Mesenchymal stem cell (in vitro differentiated cells and primary cell): ENCODE measurements around the gene GTF3C2.

Experiments used
- DNase-seq: peaks from one replicate; pipeline ENCODE4 v3.0.0-alpha.2; 2013
- H2AFZ ChIP-seq: one replicate; pipeline ENCODE4 v1.6.1; 2013; ENCODE audit warnings: low read depth, mild to moderate bottlenecking, control low read depth, inconsistent platforms, low read length, moderate library complexity
- H2AK5ac ChIP-seq: 2 replicates; pipeline ENCODE4 v1.6.1; 2013; ENCODE audit warnings: low read length, moderate library complexity, mild to moderate bottlenecking, inconsistent platforms; ENCODE audit not compliant: severe bottlenecking
- H2BK120ac ChIP-seq: one replicate; pipeline ENCODE4 v1.6.1; 2013; ENCODE audit warnings: low read depth, mild to moderate bottlenecking, inconsistent platforms, low read length, moderate library complexity
- H2BK12ac ChIP-seq, 2 experiments: one replicate each; pipeline ENCODE4 v1.6.1; 2013; ENCODE audit warnings: inconsistent platforms in 2 of 2, low read length in 2 of 2, mild to moderate bottlenecking in 2 of 2, moderate library complexity in 2 of 2, control low read depth in 1 of 2
- H2BK15ac ChIP-seq: one replicate; pipeline ENCODE4 v1.6.1; 2013; ENCODE audit warnings: mild to moderate bottlenecking, low read depth, inconsistent platforms; ENCODE audit not compliant: poor library complexity, severe bottlenecking
- H2BK5ac ChIP-seq: 2 replicates; pipeline ENCODE4 v1.6.1; 2013; ENCODE audit warnings: low read depth, mild to moderate bottlenecking, low read length, control low read depth, inconsistent platforms; ENCODE audit not compliant: poor library complexity, severe bottlenecking
- H3K14ac ChIP-seq, 2 experiments: one replicate each; pipeline ENCODE4 v1.6.1; 2013; ENCODE audit warnings: inconsistent platforms in 2 of 2, low read length in 2 of 2, control low read depth in 1 of 2, mild to moderate bottlenecking in 1 of 2, moderate library complexity in 1 of 2
- H3K18ac ChIP-seq, 2 experiments: one replicate each; pipeline ENCODE4 v1.6.1; 2013; ENCODE audit warnings: inconsistent platforms in 2 of 2, low read length in 2 of 2, control low read depth in 1 of 2, low read depth in 1 of 2, mild to moderate bottlenecking in 1 of 2
- H3K23ac ChIP-seq, 2 experiments: one replicate each; pipeline ENCODE4 v1.6.1; 2013; ENCODE audit warnings: inconsistent platforms in 2 of 2, low read length in 2 of 2, mild to moderate bottlenecking in 2 of 2, moderate library complexity in 2 of 2, control low read depth in 1 of 2
- H3K27ac ChIP-seq: 2 replicates; pipeline ENCODE4 v1.5.1; 2013; ENCODE audit warnings: mild to moderate bottlenecking, moderate library complexity, low read length, control low read depth, inconsistent platforms; ENCODE audit not compliant: poor library complexity, severe bottlenecking
- H3K27me3 ChIP-seq, 2 experiments: 2 replicates each; pipeline versions ENCODE4 v1.6.1 to v1.7.0; 2013; ENCODE audit warnings: low read length in 2 of 2, mild to moderate bottlenecking in 2 of 2, moderate library complexity in 2 of 2, control low read depth in 1 of 2, inconsistent platforms in 1 of 2; ENCODE audit not compliant: control insufficient read depth in 1 of 2, insufficient read depth in 1 of 2
- H3K36me3 ChIP-seq, 2 experiments: 2 replicates each; pipeline versions ENCODE4 v1.6.1 to v1.7.0; 2013; ENCODE audit warnings: low read length in 2 of 2, control low read depth in 1 of 2, inconsistent platforms in 1 of 2, low read depth in 1 of 2, mild to moderate bottlenecking in 1 of 2; ENCODE audit not compliant: insufficient read depth in 2 of 2, control insufficient read depth in 1 of 2
- H3K4ac ChIP-seq, 2 experiments: one replicate each; pipeline ENCODE4 v1.6.1; 2013; ENCODE audit warnings: inconsistent platforms in 2 of 2, low read length in 2 of 2, mild to moderate bottlenecking in 2 of 2, moderate library complexity in 2 of 2, control low read depth in 1 of 2, low read depth in 1 of 2
- H3K4me1 ChIP-seq: 2 replicates; pipeline ENCODE4 v1.6.1; 2013; ENCODE audit warnings: low read depth, low read length, control low read depth; ENCODE audit not compliant: control insufficient read depth, insufficient read depth
- H3K4me2 ChIP-seq: 2 replicates; pipeline ENCODE4 v1.6.1; 2013; ENCODE audit warnings: low read length, mild to moderate bottlenecking, inconsistent platforms; ENCODE audit not compliant: poor library complexity, severe bottlenecking
- H3K4me3 ChIP-seq, 2 experiments: 2 replicates each; pipeline versions ENCODE4 v1.5.1 to v1.7.0; 2013; ENCODE audit warnings: low read length in 2 of 2, mild to moderate bottlenecking in 2 of 2, control low read depth in 1 of 2, low read depth in 1 of 2; ENCODE audit not compliant: insufficient read depth in 1 of 2
- H3K79me1 ChIP-seq: replicated peaks from 2 replicates; pipeline ENCODE4 v1.6.1; 2013; ENCODE audit warnings: mild to moderate bottlenecking, control low read depth, low read length, inconsistent platforms; ENCODE audit not compliant: poor library complexity, severe bottlenecking
- H3K9ac ChIP-seq: 2 replicates; pipeline ENCODE4 v1.7.0; 2013; ENCODE audit warnings: mild to moderate bottlenecking, low read length, moderate library complexity
- H3K9me3 ChIP-seq: 2 replicates; pipeline ENCODE4 v1.7.0; 2013; ENCODE audit warnings: mild to moderate bottlenecking, low read length; ENCODE audit not compliant: control insufficient read depth
- H4K8ac ChIP-seq: one replicate; pipeline ENCODE4 v1.6.1; 2013; ENCODE audit warnings: inconsistent platforms, mild to moderate bottlenecking, low read length, moderate library complexity
- H4K91ac ChIP-seq: one replicate; pipeline ENCODE4 v1.6.1; 2013; ENCODE audit warnings: mild to moderate bottlenecking, low read length, inconsistent platforms
- WGBS: methylation state at CpG from one replicate; pipeline ENCODE4 v1.1.7; 2013; ENCODE audit warnings: mixed read lengths; 5-methylcytosine and 5-hydroxymethylcytosine counted together

GTF3C2 gene

GRCh38 chr2:27363933-27364332 lies 7.4 kb upstream of the GTF3C2 start:
- H3K9ac ChIP-seq = no peak overlapping the region
- no peak for DNase-seq
- H3K9me3 ChIP-seq = no peaks in the 10 kb centered on the region
- no peak overlapping the region for H3K18ac ChIP-seq
- peaks cover 26% of the 10 kb centered on the region for H3K79me1 ChIP-seq
- no peak overlapping the region for H2AFZ ChIP-seq
- no peak overlapping the region for H3K4me2 ChIP-seq
- H3K4me3 ChIP-seq = no peak overlapping the region
- H2BK5ac ChIP-seq = no peak overlapping the region
- no peak overlapping the region for H2AK5ac ChIP-seq
- peaks cover 35 to 60% of the 10 kb centered on the region in 2 experiments for H3K36me3 ChIP-seq
- no peaks in the 10 kb centered on the region for H3K27me3 ChIP-seq
- no peak overlapping the region for H3K27ac ChIP-seq
- H4K8ac ChIP-seq = no peak overlapping the region
- peaks cover 2% of the 10 kb centered on the region for H3K4me1 ChIP-seq
- H2BK12ac ChIP-seq = no peak overlapping the region
- H3K23ac ChIP-seq = no peak overlapping the region
- no peak overlapping the region for H3K4ac ChIP-seq
- H2BK120ac ChIP-seq = no peak overlapping the region
- H2BK15ac ChIP-seq = no peak overlapping the region
- WGBS = 92% methylated on average over 2 of the region's 2 CpGs
- H3K14ac ChIP-seq = no peak overlapping the region
- H4K91ac ChIP-seq = no peak overlapping the region

- Histone ChIP-seq H4K91ac (no peak overlapping the region), H3K4ac (no peak overlapping the region), H3K9ac (no peak overlapping the region), H4K8ac (no peak overlapping the region), H2BK15ac (no peak overlapping the region), H3K27ac (no peak overlapping the region), H3K79me1 (peaks cover 22% of the 10 kb centered on the region), H3K9me3 (no peaks in the 10 kb centered on the region), H3K4me2 (no peak overlapping the region), H3K36me3 (peaks cover 33 to 50% of the 10 kb centered on the region in 2 experiments), H3K27me3 (no peaks in the 10 kb centered on the region), H2AK5ac (no peak overlapping the region), H3K4me1 (peaks cover 3% of the 10 kb centered on the region), H2AFZ (no peak overlapping the region), H3K4me3 (no peak overlapping the region), H3K23ac (no peak overlapping the region), H2BK120ac (no peak overlapping the region), H3K18ac (no peak overlapping the region), H3K14ac (no peak overlapping the region), H2BK12ac (no peak overlapping the region), H2BK5ac (no peak overlapping the region)
- no peak for DNase-seq
- 99% methylated on average over 3 of the region's 4 CpGs for WGBS
Measured at GRCh38 chr2:27362678-27363420, 6.3 kb upstream of the GTF3C2 start.

- no peak overlapping the region for H2BK15ac ChIP-seq
- no peak overlapping the region for H3K14ac ChIP-seq
- no peak overlapping the region for H2BK120ac ChIP-seq
- peak overlapping the region; percentile 8 for H2AFZ ChIP-seq
- peak overlapping the region; percentile 27 to 69 for H3K4ac ChIP-seq
- H3K4me3 ChIP-seq = peak overlapping the region; percentile 69 to 99
- H3K27me3 ChIP-seq = no peaks in the 10 kb centered on the region
- WGBS = 0% methylated on average over 12 of the region's 12 CpGs
- no peaks in the 10 kb centered on the region for H3K9me3 ChIP-seq
- H3K27ac ChIP-seq = peak overlapping the region; percentile 98
- peaks cover 5% of the 10 kb centered on the region for H3K79me1 ChIP-seq
- DNase-seq = peak; percentile 83
- H3K9ac ChIP-seq = peak overlapping the region; percentile 98
- H3K36me3 ChIP-seq = no peaks in the 10 kb centered on the region
- H3K4me1 ChIP-seq = peaks cover 10% of the 10 kb centered on the region
- no peak overlapping the region for H3K23ac ChIP-seq
- H2BK5ac ChIP-seq = no peak overlapping the region
- H4K8ac ChIP-seq = peak overlapping the region; percentile 33
- no peak overlapping the region for H2AK5ac ChIP-seq
- peak overlapping the region; percentile 2 for H4K91ac ChIP-seq
- H3K18ac ChIP-seq = peak overlapping the region in 1 of 2 experiments; percentile 92
- no peak overlapping the region for H2BK12ac ChIP-seq
- peak overlapping the region; percentile 60 for H3K4me2 ChIP-seq
Measured at GRCh38 chr2:27356056-27356381, 545 bp downstream of the GTF3C2 start.

DNA sequence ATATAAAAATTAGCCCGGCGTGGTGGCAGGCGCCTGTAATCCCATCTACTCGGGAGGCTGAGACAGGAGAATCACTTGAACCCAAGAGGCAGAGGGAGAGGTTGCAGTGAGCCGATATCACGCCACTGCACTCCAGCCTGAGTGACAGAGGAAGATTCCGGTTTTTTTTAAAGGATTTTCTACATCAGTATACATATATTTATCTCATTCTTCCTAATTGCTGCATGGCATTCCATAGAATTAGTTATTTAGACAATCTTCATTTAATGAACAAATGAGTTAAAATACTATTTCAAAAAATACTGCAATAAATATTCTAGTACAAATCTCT lies 2.0 kb downstream of the GTF3C2 start:
- H2BK5ac ChIP-seq = no peak overlapping the region
- no peak overlapping the region for H2BK120ac ChIP-seq
- H4K91ac ChIP-seq = no peak overlapping the region
- H2AFZ ChIP-seq = no peak overlapping the region
- peaks cover 0 to 4% of the 10 kb centered on the region in 2 experiments for H3K36me3 ChIP-seq
- no peak overlapping the region for H3K4me2 ChIP-seq
- no peaks in the 10 kb centered on the region for H3K27me3 ChIP-seq
- H3K9me3 ChIP-seq = no peaks in the 10 kb centered on the region
- H3K79me1 ChIP-seq = peaks cover 5% of the 10 kb centered on the region
- H4K8ac ChIP-seq = no peak overlapping the region
- no peak overlapping the region for H3K14ac ChIP-seq
- peak overlapping the region in 1 of 2 experiments; percentile 99 for H3K4me3 ChIP-seq
- 98% methylated on average over 4 of the region's 7 CpGs for WGBS
- H2BK12ac ChIP-seq = no peak overlapping the region
- H3K23ac ChIP-seq = no peak overlapping the region
- H3K4me1 ChIP-seq = peaks cover 10% of the 10 kb centered on the region
- no peak overlapping the region for H3K18ac ChIP-seq
- no peak overlapping the region for H2BK15ac ChIP-seq
- H3K27ac ChIP-seq = no peak overlapping the region
- H2AK5ac ChIP-seq = no peak overlapping the region
- H3K4ac ChIP-seq = no peak overlapping the region
- peak overlapping the region; percentile 74 for H3K9ac ChIP-seq
- no peak for DNase-seq
